ENCODE data around the gene FMO4. TPM values are rescaled to one million over a fixed set of nuclear protein-coding genes. Genes with fewer than 3 reads are reported as not detected.
"Not testable (repeated sequence)": the region's sequence is repeated elsewhere in the genome, so short reads cannot be mapped to it uniquely, and the experiment has no call there.

Gene FMO4
- total RNA-seq, 3 donors from 2014 or later, result 7.7 to 27.7 (median 20.3) TPM

DNA sequence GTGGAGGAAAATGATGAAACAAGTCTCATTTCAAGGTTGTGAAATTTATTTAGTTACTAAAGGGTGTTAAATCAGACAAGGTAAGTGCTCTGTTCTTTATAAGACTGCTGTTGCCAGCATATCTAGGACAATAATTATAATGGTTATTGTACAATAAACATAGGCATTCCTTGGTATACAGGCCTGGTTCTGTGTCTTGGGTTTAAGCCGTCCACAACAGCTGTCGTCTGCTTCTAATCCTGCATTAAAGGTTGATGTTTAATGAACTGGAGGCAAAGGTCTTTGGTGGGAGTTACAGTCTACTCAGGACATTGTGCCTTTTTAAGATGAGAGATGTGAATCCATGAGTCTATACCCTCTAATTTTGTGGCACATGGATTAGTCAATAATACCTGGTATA is 23.4 kb upstream of the FMO4 start:
- intact Hi-C loops (cut with DNase I; ENCODE audit: low total_unique reads), result no loop called here
- no peak for DNase-seq (ENCODE audit: low spot score in 2 of 2)
- H3K36me3 ChIP-seq, result no peaks in the 10 kb centered on the region
- TF ChIP-seq, protein P1, sequence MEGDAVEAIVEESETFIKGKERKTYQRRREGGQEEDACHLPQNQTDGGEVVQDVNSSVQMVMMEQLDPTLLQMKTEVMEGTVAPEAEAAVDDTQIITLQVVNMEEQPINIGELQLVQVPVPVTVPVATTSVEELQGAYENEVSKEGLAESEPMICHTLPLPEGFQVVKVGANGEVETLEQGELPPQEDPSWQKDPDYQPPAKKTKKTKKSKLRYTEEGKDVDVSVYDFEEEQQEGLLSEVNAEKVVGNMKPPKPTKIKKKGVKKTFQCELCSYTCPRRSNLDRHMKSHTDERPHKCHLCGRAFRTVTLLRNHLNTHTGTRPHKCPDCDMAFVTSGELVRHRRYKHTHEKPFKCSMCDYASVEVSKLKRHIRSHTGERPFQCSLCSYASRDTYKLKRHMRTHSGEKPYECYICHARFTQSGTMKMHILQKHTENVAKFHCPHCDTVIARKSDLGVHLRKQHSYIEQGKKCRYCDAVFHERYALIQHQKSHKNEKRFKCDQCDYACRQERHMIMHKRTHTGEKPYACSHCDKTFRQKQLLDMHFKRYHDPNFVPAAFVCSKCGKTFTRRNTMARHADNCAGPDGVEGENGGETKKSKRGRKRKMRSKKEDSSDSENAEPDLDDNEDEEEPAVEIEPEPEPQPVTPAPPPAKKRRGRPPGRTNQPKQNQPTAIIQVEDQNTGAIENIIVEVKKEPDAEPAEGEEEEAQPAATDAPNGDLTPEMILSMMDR (IDR thresholded peaks at IDR 0.05), result no peak
- TF ChIP-seq POLR2A (IDR thresholded peaks at IDR 0.05), result no peak
- TF ChIP-seq POLR2AphosphoS5 (IDR thresholded peaks at IDR 0.05), result no peak
- no peaks in the 10 kb centered on the region for H3K9me3 ChIP-seq
- no peak overlapping the region for H3K27ac ChIP-seq
- H3K27me3 ChIP-seq, result no peaks in the 10 kb centered on the region
- no peaks in the 10 kb centered on the region for H3K4me1 ChIP-seq
- H3K4me3 ChIP-seq, result no peak overlapping the region

DNA sequence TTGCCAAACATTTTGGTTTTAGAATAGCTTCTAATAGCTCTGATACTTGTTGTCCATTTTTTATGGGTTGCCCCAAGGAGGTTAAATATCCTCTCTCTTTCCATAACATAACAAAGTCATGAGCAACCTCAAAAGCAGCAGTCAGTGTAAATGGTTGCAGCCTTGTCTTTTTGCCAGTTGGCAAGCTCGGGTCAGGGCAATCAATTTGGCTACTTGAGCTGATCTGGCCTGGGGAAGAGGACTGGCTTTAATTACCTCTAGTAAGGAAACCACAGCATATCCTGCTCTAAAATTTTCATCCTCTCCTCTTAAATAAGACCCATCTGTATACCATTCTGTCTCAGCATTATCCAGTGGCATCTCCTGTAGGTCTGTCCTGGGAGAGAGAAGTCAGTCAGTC is 21.2 kb upstream of the FMO4 start:
- Histone ChIP-seq H3K27me3 (no peaks in the 10 kb centered on the region), H3K36me3 (no peaks in the 10 kb centered on the region), H3K27ac (peak overlapping the region in 1 of 2 donors; percentile 38), H3K9me3 (no peaks in the 10 kb centered on the region), H3K4me3 (no peak overlapping the region), H3K4me1 (no peaks in the 10 kb centered on the region)
- TF ChIP-seq, protein P1 (IDR thresholded peaks at IDR 0.05), result no peak
- TF ChIP-seq POLR2A (IDR thresholded peaks at IDR 0.05) (no peak), POLR2AphosphoS5 (IDR thresholded peaks at IDR 0.05) (no peak)
- intact Hi-C loops (cut with DNase I; ENCODE audit: low total_unique reads), result no loop called here
- no peak for DNase-seq (ENCODE audit: low spot score in 2 of 2)

DNA sequence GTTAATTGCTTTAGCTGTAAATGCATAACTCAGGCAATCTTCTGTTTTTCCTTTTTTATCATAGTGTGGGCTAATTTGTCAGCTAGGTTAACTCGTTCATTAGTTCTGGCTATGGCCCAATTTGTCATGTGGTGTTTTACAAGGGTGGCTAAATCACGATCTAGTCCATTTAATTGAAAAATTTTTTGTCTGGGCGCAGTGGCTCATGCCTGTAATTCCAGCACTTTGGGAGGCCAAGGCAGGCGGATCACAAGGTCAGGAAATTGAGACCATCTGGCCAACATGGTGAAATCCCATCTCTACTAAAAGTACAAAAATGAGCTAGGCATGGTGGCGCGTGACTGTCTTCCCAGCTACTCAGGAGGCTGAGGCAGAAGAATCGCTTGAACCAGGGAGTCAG is 18.6 kb upstream of the FMO4 start:
- Histone ChIP-seq H3K27ac (peak overlapping the region in 1 of 2 donors; percentile 80), H3K9me3 (peaks cover 0 to 12% of the 10 kb centered on the region in 2 donors)
- H3K27me3 ChIP-seq; intact Hi-C loops (cut with DNase I; ENCODE audit: low total_unique reads); H3K36me3 ChIP-seq; H3K4me3 ChIP-seq; H3K4me1 ChIP-seq: not testable (repeated sequence)
- peak in 1 of 2 donors; percentile 24 for DNase-seq (ENCODE audit: low spot score in 2 of 2)
- TF ChIP-seq POLR2AphosphoS5 (IDR thresholded peaks at IDR 0.05), result peak in 2 of 3 donors; percentile 25 to 41

DNA sequence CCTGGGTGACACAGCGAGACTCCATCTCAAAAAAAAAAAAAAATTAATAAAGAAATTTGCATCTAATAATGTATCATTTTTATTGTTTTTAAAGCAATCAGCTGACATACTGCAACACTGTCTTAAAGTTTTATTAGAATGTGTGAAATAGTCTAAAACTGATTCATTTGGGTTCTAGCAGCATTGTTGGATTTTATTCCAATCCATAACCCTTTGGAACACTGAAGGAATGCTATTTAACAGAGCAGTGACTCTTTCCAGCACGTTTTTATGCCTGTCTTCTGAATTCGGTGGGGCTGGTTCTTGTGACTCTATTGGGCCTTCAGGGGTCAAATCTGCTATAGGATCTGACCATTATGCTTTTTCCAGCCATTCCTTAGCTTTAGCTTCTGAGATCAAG is 18.2 kb upstream of the FMO4 start:
- no peaks in the 10 kb centered on the region for H3K36me3 ChIP-seq
- DNase-seq (ENCODE audit: low spot score in 2 of 2), result no peak
- intact Hi-C loops (cut with DNase I; ENCODE audit: low total_unique reads), result no loop called here
- peak overlapping the region; percentile 12 to 80 for H3K27ac ChIP-seq
- H3K4me1 ChIP-seq, result no peaks in the 10 kb centered on the region
- H3K9me3 ChIP-seq, result peaks cover 0 to 15% of the 10 kb centered on the region in 2 donors
- TF ChIP-seq, protein P1 (IDR thresholded peaks at IDR 0.05), result no peak
- TF ChIP-seq POLR2AphosphoS5 (IDR thresholded peaks at IDR 0.05), result no peak
- no peak for TF ChIP-seq POLR2A (IDR thresholded peaks at IDR 0.05)
- H3K4me3 ChIP-seq, result no peak overlapping the region
- no peaks in the 10 kb centered on the region for H3K27me3 ChIP-seq

DNA sequence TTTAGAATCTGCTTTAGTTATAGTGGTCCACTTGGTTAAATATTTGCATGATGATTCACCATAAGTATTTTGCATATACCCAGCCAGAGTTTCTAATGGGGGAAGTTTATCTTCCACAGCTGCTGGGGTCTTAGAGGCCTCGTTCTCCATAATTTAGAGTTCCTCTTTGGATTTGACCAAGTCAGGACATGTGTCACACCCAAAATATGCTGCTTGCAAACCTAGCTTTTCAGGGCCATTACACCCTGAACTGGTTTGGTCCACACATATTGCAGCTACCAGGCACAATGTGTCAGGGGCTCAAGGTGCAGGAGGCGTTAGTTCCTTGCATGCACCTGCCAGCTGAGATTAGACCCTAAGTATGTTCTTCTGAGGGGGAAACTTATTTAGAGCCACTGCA is 17.1 kb upstream of the FMO4 start:
- TF ChIP-seq POLR2A (IDR thresholded peaks at IDR 0.05), result no peak
- Histone ChIP-seq H3K4me1 (no peaks in the 10 kb centered on the region), H3K9me3 (peaks cover 0 to 21% of the 10 kb centered on the region in 2 donors), H3K27ac (no peak overlapping the region), H3K4me3 (no peak overlapping the region), H3K36me3 (no peaks in the 10 kb centered on the region), H3K27me3 (no peaks in the 10 kb centered on the region)
- DNase-seq (ENCODE audit: low spot score in 2 of 2), result no peak
- intact Hi-C loops (cut with DNase I; ENCODE audit: low total_unique reads), result no loop called here

DNA sequence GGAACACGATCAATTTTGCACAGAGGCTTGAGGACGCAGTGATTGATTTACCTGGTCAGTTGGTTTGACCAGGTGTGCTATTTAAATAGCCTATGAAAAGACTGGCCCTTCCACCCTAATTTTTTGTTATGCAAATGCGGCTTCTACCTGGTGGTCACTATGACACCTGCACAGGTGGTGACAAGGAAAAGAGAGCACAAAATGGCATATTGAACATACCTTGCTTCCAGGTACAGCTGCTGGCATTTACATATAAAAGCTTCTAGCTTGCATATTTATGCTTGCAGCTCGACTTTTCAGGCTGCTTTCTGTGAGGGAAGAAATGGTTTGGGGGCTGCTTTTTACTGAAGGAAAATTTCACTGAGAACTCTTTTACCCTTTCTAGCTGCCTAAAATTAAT is 15.3 kb upstream of the FMO4 start:
- intact Hi-C loops (cut with DNase I; ENCODE audit: low total_unique reads), result no loop called here
- no peak for DNase-seq (ENCODE audit: low spot score in 2 of 2)
- H3K9me3 ChIP-seq, result peaks cover 0 to 32% of the 10 kb centered on the region in 2 donors
- no peak overlapping the region for H3K4me3 ChIP-seq
- TF ChIP-seq POLR2A (IDR thresholded peaks at IDR 0.05), result no peak
- TF ChIP-seq, protein P1 (IDR thresholded peaks at IDR 0.05), result no peak
- TF ChIP-seq POLR2AphosphoS5 (IDR thresholded peaks at IDR 0.05), result no peak
- H3K36me3 ChIP-seq, result no peaks in the 10 kb centered on the region
- H3K27me3 ChIP-seq, result no peaks in the 10 kb centered on the region
- no peaks in the 10 kb centered on the region for H3K4me1 ChIP-seq
- no peak overlapping the region for H3K27ac ChIP-seq
